Activated T-helper 1 cell treated with anti-CD3 and anti-CD28 coated beads, Interleukin-12 subunit alpha, Interleukin-12 subunit beta, Interleukin-2, Interleukin-4 antibody, amounts not matched to agents 30 ng/mL and 10 ng/mL and 1 ng/mL, durations not matched to agents 14 hours and 24 hours and 36 hours (primary cell): ENCODE data around the gene NBEAL1. TPM values are rescaled to one million over a fixed set of nuclear protein-coding genes. Genes with fewer than 3 reads are reported as not detected.
"Not testable (repeated sequence)": the region's sequence is repeated elsewhere in the genome, so short reads cannot be mapped to it uniquely, and the experiment has no call there.

ENCODE experiments used
- DNase-seq: peaks from one replicate; pipeline ENCODE4 v3.0.0; 2021; ENCODE audit warnings: low spot score
- H3K27ac Mint-ChIP-seq: one replicate; pipeline ENCODE4 v1.8.0; 2021; ENCODE audit warnings: mild to moderate bottlenecking, mixed read lengths
- H3K27me3 Mint-ChIP-seq: one replicate; pipeline ENCODE4 v1.8.0; 2022; ENCODE audit warnings: mild to moderate bottlenecking, moderate library complexity, mixed read lengths; ENCODE audit not compliant: insufficient read depth
- H3K36me3 Mint-ChIP-seq: one replicate; pipeline ENCODE4 v1.8.0; 2021; ENCODE audit warnings: low read depth, mixed read lengths
- H3K4me1 Mint-ChIP-seq: one replicate; pipeline ENCODE4 v1.8.0; 2021; ENCODE audit warnings: low read depth, mixed read lengths
- H3K4me3 Mint-ChIP-seq: one replicate; pipeline ENCODE4 v1.8.0; 2021; ENCODE audit warnings: mild to moderate bottlenecking, moderate library complexity, mixed read lengths
- H3K9me3 Mint-ChIP-seq: one replicate; pipeline ENCODE4 v1.8.0; 2021; ENCODE audit warnings: mixed read lengths
- intact Hi-C: fragments of 100-400 bp; cut with micrococcal nuclease; formaldehyde crosslinking; loops from one replicate; pipeline ENCODE4 v1.15.1; 2024
- total RNA-seq: library from RNA; stranded (reverse); gene quantifications from 2 replicates; pipeline ENCODE4 v1.2.3, GENCODE V29; 2022

The NBEAL1 gene
- total RNA-seq, 1 donor from 2014 or later: 10.7 TPM

DNA sequence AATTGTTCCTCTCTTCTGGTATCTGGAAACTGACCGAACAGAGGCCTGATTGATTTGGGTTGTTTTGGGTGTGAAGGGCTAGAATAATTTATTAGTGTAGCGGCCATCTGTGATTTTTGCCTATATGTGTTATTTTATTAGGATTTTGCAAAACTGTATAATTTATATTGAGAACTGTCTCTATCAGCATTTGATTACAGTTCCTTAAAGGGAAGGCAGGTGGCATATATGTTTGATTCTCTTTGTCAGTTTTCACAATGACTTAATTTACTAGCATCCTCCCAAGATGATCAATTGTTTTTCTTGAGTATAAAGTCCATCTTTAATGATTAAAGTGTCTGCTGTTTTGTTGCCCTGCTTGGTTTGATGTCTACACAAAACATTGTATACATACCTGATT lies 4.5 kb downstream of the NBEAL1 start:
- no peaks in the 10 kb centered on the region for H3K27me3 Mint-ChIP-seq
- peaks cover 35% of the 10 kb centered on the region for H3K4me1 Mint-ChIP-seq
- H3K9me3 Mint-ChIP-seq: no peaks in the 10 kb centered on the region
- DNase-seq: no peak
- intact Hi-C loops: loop anchor here (10.0 kb wide), 3 partner anchors 436 to 1106 kb away; no protein-coding TSS in a partner anchor
- H3K36me3 Mint-ChIP-seq: peaks cover 7% of the 10 kb centered on the region
- no peak overlapping the region for H3K27ac Mint-ChIP-seq
- no peak overlapping the region for H3K4me3 Mint-ChIP-seq

DNA sequence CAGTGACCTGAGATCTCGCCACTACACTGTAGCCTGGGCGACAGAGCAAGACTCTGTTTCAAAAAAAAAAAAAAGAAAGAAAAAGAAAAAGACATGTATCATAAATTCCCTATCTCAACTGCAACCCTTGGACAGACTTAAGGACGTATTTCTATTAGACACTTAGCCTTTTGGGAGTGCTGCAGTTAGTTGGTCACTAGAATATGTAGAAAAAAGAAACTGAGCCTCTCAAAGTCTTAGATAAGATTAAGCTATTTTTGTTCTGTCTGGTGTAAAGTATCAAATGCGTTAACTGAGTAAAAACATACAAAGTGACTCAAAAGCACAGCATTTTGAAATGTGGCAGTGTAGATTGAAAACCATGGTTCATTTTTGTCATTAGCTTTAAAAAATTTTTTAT lies 7.3 kb downstream of the NBEAL1 start:
- Mint-ChIP-seq H3K36me3 (peaks cover 3% of the 10 kb centered on the region), H3K27me3 (no peaks in the 10 kb centered on the region), H3K9me3 (no peaks in the 10 kb centered on the region), H3K4me3 (no peak overlapping the region), H3K27ac (no peak overlapping the region), H3K4me1 (peaks cover 24% of the 10 kb centered on the region)
- intact Hi-C loops: no loop called here
- DNase-seq: no peak

DNA sequence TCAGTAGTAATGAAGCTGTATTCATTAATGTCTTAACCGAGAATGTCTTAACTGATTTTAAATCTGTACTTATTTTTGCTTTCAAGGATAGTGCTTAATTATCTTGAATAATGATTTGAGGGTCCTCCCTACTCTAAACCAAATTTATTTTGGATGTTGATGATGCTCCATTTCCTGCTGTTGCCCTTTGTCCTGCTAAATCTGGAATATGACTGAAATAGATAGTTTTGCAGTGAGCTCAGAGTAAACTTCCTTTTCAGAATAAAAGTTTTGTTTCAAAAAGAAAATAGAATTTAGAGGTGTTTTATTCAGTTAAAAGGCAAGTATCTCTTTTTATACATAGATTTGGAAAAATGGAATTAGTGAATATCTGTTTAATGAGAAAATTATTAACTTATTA lies 8.1 kb downstream of the NBEAL1 start:
- Mint-ChIP-seq H3K4me3 (no peak overlapping the region), H3K27me3 (no peaks in the 10 kb centered on the region), H3K4me1 (peaks cover 22% of the 10 kb centered on the region), H3K36me3 (peaks cover 3% of the 10 kb centered on the region), H3K27ac (no peak overlapping the region), H3K9me3 (no peaks in the 10 kb centered on the region)
- DNase-seq: no peak
- intact Hi-C loops: no loop called here

DNA sequence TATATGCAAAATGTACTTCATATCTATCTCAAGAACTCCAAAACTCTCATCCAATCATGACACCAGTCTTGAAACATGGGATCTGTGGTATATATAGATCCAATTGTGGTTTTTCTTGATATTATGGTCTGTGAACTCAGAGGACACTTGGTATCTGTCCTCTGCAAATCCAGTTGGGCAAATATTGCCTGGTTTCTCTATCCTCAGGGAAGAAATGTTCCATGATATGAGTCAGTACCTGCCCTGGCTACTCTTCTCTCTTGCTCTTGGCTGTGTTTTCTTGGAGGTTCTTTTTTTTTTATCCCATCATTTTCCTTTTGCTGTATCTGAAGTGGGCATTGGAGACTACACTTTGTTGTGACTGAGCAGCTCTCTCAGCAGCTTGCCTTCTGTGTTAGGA lies 10.9 kb downstream of the NBEAL1 start:
- intact Hi-C loops: no loop called here

DNA sequence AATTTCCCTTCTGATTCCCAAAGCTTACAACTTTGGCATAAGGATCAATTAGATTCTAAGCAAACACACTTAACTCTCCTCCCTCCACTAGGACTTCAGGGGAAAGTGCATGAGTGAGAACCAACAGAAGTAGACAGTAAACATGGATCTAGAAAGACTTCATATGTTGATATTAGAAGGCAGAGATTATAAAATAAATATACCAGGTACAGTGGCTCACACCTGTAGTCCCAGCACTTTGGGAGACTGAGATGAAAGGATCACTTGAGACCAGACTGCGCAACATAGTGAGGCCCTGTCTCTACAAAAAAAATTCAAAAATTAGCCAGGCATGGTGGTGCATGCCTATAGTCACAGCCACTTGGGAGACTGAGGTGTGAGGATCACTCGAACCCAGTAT lies 15.9 kb downstream of the NBEAL1 start:
- Mint-ChIP-seq H3K9me3 (no peaks in the 10 kb centered on the region), H3K4me1 (peaks cover 9% of the 10 kb centered on the region), H3K27me3 (no peaks in the 10 kb centered on the region), H3K36me3 (no peaks in the 10 kb centered on the region), H3K27ac (no peak overlapping the region), H3K4me3 (no peak overlapping the region)
- no peak for DNase-seq
- intact Hi-C loops: no loop called here

More for the DNA sequence above, 10.9 kb downstream of the NBEAL1 start:
- DNase-seq: no peak
- H3K4me1 Mint-ChIP-seq: peaks cover 4% of the 10 kb centered on the region
- H3K27me3 Mint-ChIP-seq: no peaks in the 10 kb centered on the region
- H3K27ac Mint-ChIP-seq: no peak overlapping the region
- no peaks in the 10 kb centered on the region for H3K9me3 Mint-ChIP-seq
- no peak overlapping the region for H3K4me3 Mint-ChIP-seq
- peaks cover 3% of the 10 kb centered on the region for H3K36me3 Mint-ChIP-seq

DNA sequence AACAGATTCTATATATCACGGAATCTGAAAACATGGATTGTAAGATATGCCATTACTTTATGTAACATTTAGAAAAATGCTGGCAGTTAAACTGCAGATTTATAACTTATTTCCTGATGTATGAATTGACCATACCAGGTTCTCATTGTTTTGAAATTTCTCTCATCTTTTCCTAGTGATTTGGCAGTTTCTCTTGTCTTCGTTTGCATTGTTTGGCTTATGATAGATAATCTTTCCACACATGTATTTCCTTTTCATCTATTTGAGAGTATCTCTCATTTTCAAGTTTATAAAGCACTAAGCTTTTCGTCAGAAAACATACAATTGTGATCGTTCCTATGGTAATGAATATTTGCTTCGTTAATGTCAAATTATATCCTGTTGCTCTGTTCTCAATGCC lies 16.3 kb downstream of the NBEAL1 start:
- H3K4me1 Mint-ChIP-seq: peaks cover 9% of the 10 kb centered on the region
- H3K4me3 Mint-ChIP-seq: no peak overlapping the region
- no peaks in the 10 kb centered on the region for H3K36me3 Mint-ChIP-seq
- H3K9me3 Mint-ChIP-seq: no peaks in the 10 kb centered on the region
- no peaks in the 10 kb centered on the region for H3K27me3 Mint-ChIP-seq
- H3K27ac Mint-ChIP-seq: no peak overlapping the region
- intact Hi-C loops: no loop called here
- DNase-seq: no peak

DNA sequence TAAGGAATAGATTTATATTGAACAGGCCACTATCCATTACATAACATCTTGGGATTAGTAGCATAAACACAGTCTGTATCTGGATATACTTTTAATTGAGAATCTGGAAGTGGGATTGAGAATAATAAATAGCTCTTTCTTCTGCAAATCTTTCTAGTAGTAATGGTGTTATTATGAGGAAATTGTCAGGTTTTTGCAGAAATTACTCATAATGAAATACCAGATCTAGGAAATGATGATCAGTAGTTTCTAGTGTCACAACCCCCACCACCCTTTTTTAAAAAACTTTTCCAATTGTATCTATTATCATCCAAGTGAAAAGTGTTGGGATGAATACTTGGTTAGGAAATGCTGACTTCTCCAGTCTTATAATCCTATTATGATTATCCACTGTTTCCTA lies 18.7 kb downstream of the NBEAL1 start:
- no peaks in the 10 kb centered on the region for H3K9me3 Mint-ChIP-seq
- no peak overlapping the region for H3K4me3 Mint-ChIP-seq
- H3K27ac Mint-ChIP-seq: no peak overlapping the region
- DNase-seq: no peak
- H3K27me3 Mint-ChIP-seq: no peaks in the 10 kb centered on the region
- no peaks in the 10 kb centered on the region for H3K36me3 Mint-ChIP-seq
- H3K4me1 Mint-ChIP-seq: peaks cover 9% of the 10 kb centered on the region
- intact Hi-C loops: no loop called here

DNA sequence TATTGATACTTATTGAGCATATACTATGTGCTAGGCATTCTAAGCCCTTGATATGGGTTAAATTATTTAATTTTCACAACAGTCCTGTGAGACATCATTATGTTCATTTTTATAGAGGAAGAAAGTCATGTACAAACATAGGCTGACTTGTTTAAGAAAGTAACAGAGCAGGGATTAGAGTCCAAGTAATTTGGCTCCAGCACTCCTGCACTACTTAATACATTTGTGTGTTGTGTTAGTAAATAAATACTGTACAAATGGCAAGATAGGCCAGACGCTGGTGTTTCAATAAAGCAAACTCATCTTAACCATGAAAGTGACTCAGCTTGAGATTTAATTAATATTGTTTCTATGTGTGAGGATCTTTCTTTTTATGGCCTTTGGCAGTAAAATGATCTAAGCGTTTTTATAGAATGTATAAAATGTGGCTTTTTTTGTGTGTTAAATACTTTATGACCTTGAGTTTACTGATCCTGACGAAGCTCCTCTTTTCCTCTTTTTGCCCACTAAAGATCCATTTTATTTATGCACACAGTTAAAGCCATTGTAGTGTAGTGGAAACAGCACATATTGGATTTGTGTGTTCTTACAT lies 21.3 kb downstream of the NBEAL1 start:
- DNase-seq: no peak
- Mint-ChIP-seq H3K27me3 (no peaks in the 10 kb centered on the region), H3K27ac (no peak overlapping the region), H3K36me3 (no peaks in the 10 kb centered on the region), H3K4me3 (no peak overlapping the region), H3K9me3 (no peaks in the 10 kb centered on the region), H3K4me1 (peaks cover 9% of the 10 kb centered on the region)
- intact Hi-C loops: no loop called here

DNA sequence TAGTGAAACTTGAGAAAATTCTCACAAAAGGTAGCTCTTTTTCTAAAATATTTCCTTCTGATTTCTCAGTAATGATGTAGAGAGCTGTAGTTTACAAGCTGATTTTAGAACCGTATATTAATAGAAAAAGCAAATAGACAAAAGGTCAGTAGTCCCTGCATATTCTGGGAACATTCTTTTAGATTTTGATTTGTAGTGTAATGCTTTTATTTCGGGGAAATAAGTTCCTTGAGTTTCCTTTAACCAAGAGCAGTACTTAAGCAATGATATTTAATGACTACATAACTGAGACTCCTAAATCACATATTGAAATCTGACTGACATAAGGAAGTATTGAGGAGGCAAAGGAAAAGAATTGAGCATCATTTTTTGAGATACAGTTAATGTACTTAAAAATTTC lies 22.4 kb downstream of the NBEAL1 start:
- H3K4me3 Mint-ChIP-seq: no peak overlapping the region
- no peak for DNase-seq
- peaks cover 9% of the 10 kb centered on the region for H3K4me1 Mint-ChIP-seq
- no peaks in the 10 kb centered on the region for H3K36me3 Mint-ChIP-seq
- intact Hi-C loops: no loop called here
- H3K27me3 Mint-ChIP-seq: no peaks in the 10 kb centered on the region
- no peaks in the 10 kb centered on the region for H3K9me3 Mint-ChIP-seq
- H3K27ac Mint-ChIP-seq: no peak overlapping the region

DNA sequence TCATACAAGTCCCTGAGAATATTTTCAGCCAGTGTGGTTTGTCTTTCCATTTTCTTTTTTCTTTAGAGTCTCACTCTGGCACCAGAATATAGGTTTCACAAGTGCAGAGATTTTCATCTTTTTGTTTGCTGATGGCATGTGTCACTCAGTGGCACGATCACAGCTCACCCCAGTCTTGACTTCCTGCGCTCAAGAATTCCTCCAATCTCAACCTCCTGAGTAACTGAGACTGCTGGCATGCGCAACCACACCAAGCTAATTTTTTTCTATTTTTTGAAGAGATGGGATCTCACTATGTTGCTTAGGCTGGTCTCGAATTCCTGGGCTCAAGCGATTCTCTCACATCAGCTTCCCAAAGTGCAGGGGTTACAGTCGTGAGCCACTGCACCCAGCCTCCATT lies 23.9 kb downstream of the NBEAL1 start:
- H3K27ac Mint-ChIP-seq: no peak overlapping the region
- H3K4me3 Mint-ChIP-seq: no peak overlapping the region
- DNase-seq: no peak
- H3K27me3 Mint-ChIP-seq: no peaks in the 10 kb centered on the region
- H3K9me3 Mint-ChIP-seq: no peaks in the 10 kb centered on the region
- no peaks in the 10 kb centered on the region for H3K36me3 Mint-ChIP-seq
- H3K4me1 Mint-ChIP-seq: peaks cover 4% of the 10 kb centered on the region
- intact Hi-C loops: no loop called here

DNA sequence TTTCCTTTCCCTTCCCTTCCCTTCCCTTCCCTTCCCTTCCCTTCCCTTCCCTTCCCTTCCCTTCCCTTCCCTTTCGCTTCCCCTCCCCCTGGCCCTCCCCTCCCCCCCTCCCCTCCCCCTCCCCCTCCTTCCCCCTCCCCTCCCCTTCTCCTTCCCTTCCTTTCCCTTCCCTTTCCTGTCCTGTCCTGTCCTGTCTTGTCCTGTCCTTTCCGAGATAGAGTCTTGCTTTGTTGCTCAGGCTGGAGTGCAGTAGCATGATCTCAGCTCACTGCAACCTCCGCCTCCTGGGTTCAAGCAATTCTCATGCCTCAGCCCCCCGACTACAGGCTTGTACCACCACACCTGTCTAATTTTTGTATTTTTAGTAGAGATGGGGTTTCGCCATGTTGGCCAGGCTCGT lies 24.5 kb downstream of the NBEAL1 start:
- H3K27ac Mint-ChIP-seq, intact Hi-C loops, DNase-seq, H3K4me1 Mint-ChIP-seq, H3K27me3 Mint-ChIP-seq, H3K36me3 Mint-ChIP-seq, H3K9me3 Mint-ChIP-seq, H3K4me3 Mint-ChIP-seq: not testable (repeated sequence)

DNA sequence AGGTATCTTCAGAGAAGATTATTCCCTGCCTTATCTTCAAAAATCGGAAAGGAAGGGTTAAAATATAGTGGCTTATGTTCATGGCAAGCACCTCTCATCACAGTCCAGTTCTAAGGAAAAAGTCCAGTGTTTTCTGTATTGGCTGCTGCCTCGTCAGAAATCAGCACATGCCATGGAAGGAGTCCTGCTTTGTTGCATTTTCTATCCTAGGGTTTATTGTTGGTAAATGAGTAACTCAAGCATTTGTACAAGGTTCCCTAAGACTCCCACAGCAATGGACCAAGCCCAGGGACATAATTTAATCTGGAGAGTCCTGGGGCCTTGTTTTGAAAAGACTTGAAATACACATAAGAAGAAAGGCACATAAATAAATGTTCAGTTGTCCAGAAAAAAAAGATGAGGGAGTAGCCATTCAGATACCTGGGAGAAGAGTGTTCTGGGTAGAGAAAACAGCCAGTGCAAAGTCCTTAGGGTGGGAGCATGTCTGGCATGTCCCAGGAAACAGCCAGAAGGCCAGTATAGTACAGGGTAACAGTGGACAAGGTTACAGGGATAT lies 26.4 kb downstream of the NBEAL1 start:
- Mint-ChIP-seq H3K9me3 (no peaks in the 10 kb centered on the region), H3K36me3 (no peaks in the 10 kb centered on the region), H3K27me3 (no peaks in the 10 kb centered on the region), H3K4me3 (no peak overlapping the region), H3K4me1 (no peaks in the 10 kb centered on the region), H3K27ac (no peak overlapping the region)
- DNase-seq: no peak
- intact Hi-C loops: no loop called here

DNA sequence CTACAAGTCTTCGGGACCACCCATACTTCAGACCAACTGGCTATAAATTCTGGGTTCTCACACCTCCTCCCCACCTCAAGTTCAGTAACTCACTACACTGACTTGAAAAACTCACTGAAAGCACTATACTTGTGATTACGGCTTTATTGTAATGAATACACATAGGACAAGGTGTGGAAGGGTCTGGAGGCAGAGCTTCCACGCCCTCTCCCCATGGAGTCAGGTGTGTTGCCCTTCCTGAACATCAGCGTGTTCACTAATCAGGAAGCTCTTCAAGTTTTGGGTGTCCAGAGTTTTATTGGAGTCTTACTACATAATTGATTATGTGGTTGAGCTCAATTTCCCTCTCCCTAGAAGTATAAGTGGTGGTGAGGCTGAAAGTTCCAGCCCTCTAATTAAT lies 27.5 kb downstream of the NBEAL1 start:
- no peak for DNase-seq
- intact Hi-C loops: no loop called here
- H3K27me3 Mint-ChIP-seq: no peaks in the 10 kb centered on the region
- H3K27ac Mint-ChIP-seq: no peak overlapping the region
- H3K9me3 Mint-ChIP-seq: no peaks in the 10 kb centered on the region
- H3K4me1 Mint-ChIP-seq: no peaks in the 10 kb centered on the region
- no peaks in the 10 kb centered on the region for H3K36me3 Mint-ChIP-seq
- H3K4me3 Mint-ChIP-seq: no peak overlapping the region

DNA sequence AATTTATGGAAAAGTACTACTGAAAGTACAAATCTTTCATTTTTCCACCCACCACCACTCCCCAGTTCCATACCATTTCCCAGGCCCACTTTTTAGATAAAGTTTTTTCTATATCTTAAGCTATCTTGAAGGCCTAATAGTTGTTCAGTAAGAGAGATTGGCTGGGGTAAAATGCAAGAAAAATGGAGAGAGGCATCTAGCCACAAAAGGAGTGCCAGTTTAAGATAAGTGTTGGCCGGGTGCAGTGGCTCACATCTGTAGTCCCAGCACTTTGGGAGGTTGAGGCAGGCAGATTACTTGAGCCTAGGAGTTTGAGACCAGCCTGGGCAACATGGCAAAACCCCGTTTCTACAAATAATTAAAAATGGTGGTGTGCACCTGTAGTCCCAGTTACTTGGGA lies 28.6 kb downstream of the NBEAL1 start:
- no peaks in the 10 kb centered on the region for H3K27me3 Mint-ChIP-seq
- no peak for DNase-seq
- H3K4me3 Mint-ChIP-seq: no peak overlapping the region
- H3K9me3 Mint-ChIP-seq: no peaks in the 10 kb centered on the region
- H3K36me3 Mint-ChIP-seq: no peaks in the 10 kb centered on the region
- no peaks in the 10 kb centered on the region for H3K4me1 Mint-ChIP-seq
- intact Hi-C loops: no loop called here
- no peak overlapping the region for H3K27ac Mint-ChIP-seq
